ENCODE results near the gene UBE2H. TPM values are rescaled to one million over a fixed set of nuclear protein-coding genes. Genes with fewer than 3 reads are reported as not detected.

Gene UBE2H
- total RNA-seq, 1 donor from 2014 or later = 114 TPM

- H3K9me3 ChIP-seq (ENCODE audit: low read depth) = no peaks in the 10 kb centered on the region
- H3K4me1 ChIP-seq = peaks cover 5% of the 10 kb centered on the region
- peaks cover 15% of the 10 kb centered on the region for H3F3A ChIP-seq (ENCODE audit: low read depth)
- DNase-seq (ENCODE audit: low spot score) = no peak
- Mint-ChIP-seq H3K9me3 (peaks cover 15% of the 10 kb centered on the region), H3K27ac (no peak overlapping the region), H3K4me3 (no peak overlapping the region), H3K4me1 (peaks cover 4% of the 10 kb centered on the region), H3K27me3 (ENCODE audit: insufficient read depth, low read depth) (peaks cover 17% of the 10 kb centered on the region), H3K36me3 (no peaks in the 10 kb centered on the region)
- H3K36me3 ChIP-seq = no peaks in the 10 kb centered on the region
- H3K27ac ChIP-seq = no peak overlapping the region
- no peak overlapping the region for H3K9ac ChIP-seq
- no peaks in the 10 kb centered on the region for H4K20me1 ChIP-seq (ENCODE audit: low read depth)
- no peak overlapping the region for H2AFZ ChIP-seq (replicated peaks)
- TF ChIP-seq EZH2 (IDR thresholded peaks at IDR 0.05) (no peak), CTCF (IDR thresholded peaks at IDR 0.05) (no peak), EZH2phosphoT487 (IDR thresholded peaks at IDR 0.05) (no peak)
- H3K4me3 ChIP-seq = no peak overlapping the region
- no peaks in the 10 kb centered on the region for H3K79me2 ChIP-seq (ENCODE audit: low read depth)
- no peak overlapping the region for H3K4me2 ChIP-seq
- H3K27me3 ChIP-seq = no peaks in the 10 kb centered on the region
Measured at GRCh38 chr7:129821476-129821875, 131.3 kb downstream of the UBE2H start.

GRCh38 chr7:129816742-129817141, 136.0 kb downstream of the UBE2H start:
- no peaks in the 10 kb centered on the region for H3K27me3 ChIP-seq
- H3K27ac Mint-ChIP-seq = no peak overlapping the region
- H3K79me2 ChIP-seq (ENCODE audit: low read depth) = no peaks in the 10 kb centered on the region
- no peak overlapping the region for H3K4me3 ChIP-seq
- H3K36me3 ChIP-seq = no peaks in the 10 kb centered on the region
- H3K9me3 Mint-ChIP-seq = peaks cover 15% of the 10 kb centered on the region
- no peaks in the 10 kb centered on the region for H3K9me3 ChIP-seq (ENCODE audit: low read depth)
- H3F3A ChIP-seq (ENCODE audit: low read depth) = no peaks in the 10 kb centered on the region
- peaks cover 9% of the 10 kb centered on the region for H3K27me3 Mint-ChIP-seq (ENCODE audit: insufficient read depth, low read depth)
- H3K4me2 ChIP-seq = no peak overlapping the region
- no peaks in the 10 kb centered on the region for H3K36me3 Mint-ChIP-seq
- TF ChIP-seq EZH2phosphoT487 (IDR thresholded peaks at IDR 0.05) (no peak), EZH2 (IDR thresholded peaks at IDR 0.05) (no peak), CTCF (IDR thresholded peaks at IDR 0.05) (no peak)
- H2AFZ ChIP-seq (replicated peaks) = no peak overlapping the region
- DNase-seq (ENCODE audit: low spot score) = no peak
- H3K4me1 Mint-ChIP-seq = no peaks in the 10 kb centered on the region
- H4K20me1 ChIP-seq (ENCODE audit: low read depth) = no peaks in the 10 kb centered on the region
- no peak overlapping the region for H3K9ac ChIP-seq
- H3K4me3 Mint-ChIP-seq = no peak overlapping the region
- no peak overlapping the region for H3K27ac ChIP-seq
- H3K4me1 ChIP-seq = no peaks in the 10 kb centered on the region

- no peaks in the 10 kb centered on the region for H3K79me2 ChIP-seq (ENCODE audit: low read depth)
- no peaks in the 10 kb centered on the region for H4K20me1 ChIP-seq (ENCODE audit: low read depth)
- no peaks in the 10 kb centered on the region for H3K36me3 Mint-ChIP-seq
- H3K9ac ChIP-seq = no peak overlapping the region
- TF ChIP-seq EZH2phosphoT487 (IDR thresholded peaks at IDR 0.05) = no peak
- no peak for TF ChIP-seq EZH2 (IDR thresholded peaks at IDR 0.05)
- no peak for TF ChIP-seq CTCF (IDR thresholded peaks at IDR 0.05)
- H2AFZ ChIP-seq (replicated peaks) = no peak overlapping the region
- H3F3A ChIP-seq (ENCODE audit: low read depth) = peaks cover 4% of the 10 kb centered on the region
- H3K4me1 ChIP-seq = no peaks in the 10 kb centered on the region
- no peaks in the 10 kb centered on the region for H3K27me3 ChIP-seq
- no peaks in the 10 kb centered on the region for H3K36me3 ChIP-seq
- no peaks in the 10 kb centered on the region for H3K9me3 Mint-ChIP-seq
- peaks cover 6% of the 10 kb centered on the region for H3K4me1 Mint-ChIP-seq
- no peak overlapping the region for H3K4me2 ChIP-seq
- no peaks in the 10 kb centered on the region for H3K9me3 ChIP-seq (ENCODE audit: low read depth)
- no peak overlapping the region for H3K4me3 Mint-ChIP-seq
- H3K27ac Mint-ChIP-seq = no peak overlapping the region
- DNase-seq (ENCODE audit: low spot score) = no peak
- no peak overlapping the region for H3K4me3 ChIP-seq
- H3K27me3 Mint-ChIP-seq (ENCODE audit: insufficient read depth, low read depth) = peaks cover 5% of the 10 kb centered on the region
- no peak overlapping the region for H3K27ac ChIP-seq
Measured at GRCh38 chr7:129807863-129808262, 144.9 kb downstream of the UBE2H start.

All from neural progenitor cell (in vitro differentiated cells).